ENCODE results near the gene ABHD12.

- TF ChIP-seq POLR2A (IDR thresholded peaks at IDR 0.05; ENCODE audit: low read depth, low read length) = no peak
- TF ChIP-seq EZH2 (IDR thresholded peaks at IDR 0.05; ENCODE audit: borderline replicate concordance, low read depth, low read length, severe bottlenecking) = no peak
- no peak for TF ChIP-seq CTCF (IDR thresholded peaks at IDR 0.05; ENCODE audit: extremely low read depth in 1 of 2, insufficient read depth in 1 of 2, low read depth in 1 of 2, low read length in 2 of 2)
- no peak for TF ChIP-seq FOS (IDR thresholded peaks at IDR 0.05; ENCODE audit: borderline replicate concordance, insufficient read depth, low read length)
- TF ChIP-seq GATA2 (IDR thresholded peaks at IDR 0.05; ENCODE audit: insufficient read depth, insufficient read length, low read depth, low read length) = no peak
- no peak for TF ChIP-seq MAX (IDR thresholded peaks at IDR 0.05; ENCODE audit: insufficient read depth, insufficient read length)
Measured at GRCh38 chr20:25389858-25390537, 637 bp downstream of the ABHD12 start.
